ENCODE measurements around the gene CELSR2.

GRCh38 chr1:109204484-109204883, 44.9 kb upstream of the CELSR2 start:
- TF ChIP-seq RAD21 (conservative IDR thresholded peaks at IDR 0.05 in 1 of 2, IDR thresholded peaks at IDR 0.05 in 1 of 2) (no peak), USF2 (IDR thresholded peaks at IDR 0.05) (no peak), GATA3 (IDR thresholded peaks at IDR 0.05; ENCODE audit: borderline replicate concordance) (no peak), CTCF (IDR thresholded peaks at IDR 0.05) (no peak), RNF2 (IDR thresholded peaks at IDR 0.05; ENCODE audit: borderline replicate concordance, low read depth) (no peak), CEBPB (IDR thresholded peaks at IDR 0.05) (no peak), POLR2AphosphoS2 (conservative IDR thresholded peaks at IDR 0.05; ENCODE audit: low read length) (no peak), KDM1A (IDR thresholded peaks at IDR 0.05; ENCODE audit: low read depth) (no peak), POLR2A (IDR thresholded peaks at IDR 0.05; ENCODE audit: low read length) (no peak)
- TF ChIP-seq, protein P1, sequence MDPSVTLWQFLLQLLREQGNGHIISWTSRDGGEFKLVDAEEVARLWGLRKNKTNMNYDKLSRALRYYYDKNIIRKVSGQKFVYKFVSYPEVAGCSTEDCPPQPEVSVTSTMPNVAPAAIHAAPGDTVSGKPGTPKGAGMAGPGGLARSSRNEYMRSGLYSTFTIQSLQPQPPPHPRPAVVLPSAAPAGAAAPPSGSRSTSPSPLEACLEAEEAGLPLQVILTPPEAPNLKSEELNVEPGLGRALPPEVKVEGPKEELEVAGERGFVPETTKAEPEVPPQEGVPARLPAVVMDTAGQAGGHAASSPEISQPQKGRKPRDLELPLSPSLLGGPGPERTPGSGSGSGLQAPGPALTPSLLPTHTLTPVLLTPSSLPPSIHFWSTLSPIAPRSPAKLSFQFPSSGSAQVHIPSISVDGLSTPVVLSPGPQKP (IDR thresholded peaks at IDR 0.05; ENCODE audit: low read depth, low read length) = no peak

Measured in A549 (cell line).